Measurements from ENCODE around the gene GDF11. TPM values are rescaled to one million over a fixed set of nuclear protein-coding genes. Genes with fewer than 3 reads are reported as not detected.

Gene GDF11
- total RNA-seq, 1 experiment from 2014 or later = 31.8 TPM

- H3K14ac ChIP-seq (ENCODE audit: insufficient read depth, low read length) = no peak overlapping the region
- H4K8ac ChIP-seq (replicated peaks; ENCODE audit: insufficient read length, low read depth, low read length) = no peak overlapping the region
- H3K4me1 ChIP-seq (ENCODE audit: insufficient read depth, low read length) = no peaks in the 10 kb centered on the region
- DNase-seq = no peak
- Mint-ChIP-seq H3K27ac (no peak overlapping the region; a peak in 1 of 7 replicates), H3K36me3 (ENCODE audit: insufficient read depth in 1 of 3, low read depth in 3 of 3) (peaks cover 21 to 48% (median 43%) of the 10 kb centered on the region in 3 experiments), H3K4me1 (no peaks in the 10 kb centered on the region), H3K9me3 (no peaks in the 10 kb centered on the region), H3K4me3 (no peak overlapping the region), H3K27me3 (ENCODE audit: low read depth) (no peaks in the 10 kb centered on the region)
- H3K27me3 ChIP-seq (ENCODE audit: insufficient read depth, low read length) = no peaks in the 10 kb centered on the region; the same call in 1 of the 2 replicates
- H2AFZ ChIP-seq (ENCODE audit: low read length) = no peak overlapping the region
- no peak overlapping the region for H3K27ac ChIP-seq (ENCODE audit: insufficient read length, low read depth, low read length)
- H3K79me1 ChIP-seq (ENCODE audit: insufficient read depth, low read depth, low read length, poor library complexity, severe bottlenecking) = no peaks in the 10 kb centered on the region
- H3K23me2 ChIP-seq (ENCODE audit: insufficient read length, low read depth, low read length, poor library complexity, severe bottlenecking) = no peaks in the 10 kb centered on the region
- H3K18ac ChIP-seq (ENCODE audit: insufficient read length, low read depth, low read length) = no peak overlapping the region
- no peak overlapping the region for H3K23ac ChIP-seq (ENCODE audit: insufficient read length, low read depth, low read length)
- H3K9me3 ChIP-seq (ENCODE audit: control insufficient read depth, low read depth, low read length) = no peaks in the 10 kb centered on the region
- H3K4me2 ChIP-seq (ENCODE audit: insufficient read depth, insufficient read length, low read length) = no peak overlapping the region
- TF ChIP-seq, protein P1, sequence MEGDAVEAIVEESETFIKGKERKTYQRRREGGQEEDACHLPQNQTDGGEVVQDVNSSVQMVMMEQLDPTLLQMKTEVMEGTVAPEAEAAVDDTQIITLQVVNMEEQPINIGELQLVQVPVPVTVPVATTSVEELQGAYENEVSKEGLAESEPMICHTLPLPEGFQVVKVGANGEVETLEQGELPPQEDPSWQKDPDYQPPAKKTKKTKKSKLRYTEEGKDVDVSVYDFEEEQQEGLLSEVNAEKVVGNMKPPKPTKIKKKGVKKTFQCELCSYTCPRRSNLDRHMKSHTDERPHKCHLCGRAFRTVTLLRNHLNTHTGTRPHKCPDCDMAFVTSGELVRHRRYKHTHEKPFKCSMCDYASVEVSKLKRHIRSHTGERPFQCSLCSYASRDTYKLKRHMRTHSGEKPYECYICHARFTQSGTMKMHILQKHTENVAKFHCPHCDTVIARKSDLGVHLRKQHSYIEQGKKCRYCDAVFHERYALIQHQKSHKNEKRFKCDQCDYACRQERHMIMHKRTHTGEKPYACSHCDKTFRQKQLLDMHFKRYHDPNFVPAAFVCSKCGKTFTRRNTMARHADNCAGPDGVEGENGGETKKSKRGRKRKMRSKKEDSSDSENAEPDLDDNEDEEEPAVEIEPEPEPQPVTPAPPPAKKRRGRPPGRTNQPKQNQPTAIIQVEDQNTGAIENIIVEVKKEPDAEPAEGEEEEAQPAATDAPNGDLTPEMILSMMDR (conservative IDR thresholded peaks at IDR 0.05) = no peak
- H4K91ac ChIP-seq (ENCODE audit: insufficient read length, low read depth, low read length) = no peak overlapping the region
- H2BK20ac ChIP-seq (ENCODE audit: low read depth, low read length, poor library complexity, severe bottlenecking) = no peak overlapping the region
- no peak overlapping the region for H3K4ac ChIP-seq (ENCODE audit: low read depth, low read length)
- H2BK120ac ChIP-seq (ENCODE audit: low read depth, low read length, poor library complexity, severe bottlenecking) = no peak overlapping the region
- no peak overlapping the region for H2BK12ac ChIP-seq (ENCODE audit: insufficient read length, low read depth, low read length)
- H2BK15ac ChIP-seq (ENCODE audit: low read depth, low read length) = no peak overlapping the region
- no peak overlapping the region for H3K56ac ChIP-seq (ENCODE audit: insufficient read length, low read depth, low read length)
- H3T11ph ChIP-seq (ENCODE audit: low read length) = no peak overlapping the region
- H2AK5ac ChIP-seq (ENCODE audit: insufficient read length, low read length) = no peak overlapping the region
- no peaks in the 10 kb centered on the region for H4K20me1 ChIP-seq (ENCODE audit: control insufficient read depth, insufficient read depth, insufficient read length)
- no peak overlapping the region for H3K9ac ChIP-seq (ENCODE audit: extremely low read depth, insufficient read length, low read length)
- WGBS (ENCODE audit: extremely low coverage, insufficient read length, low lambda C conversion rate) = no CpG with 5 or more reads among the region's 1 CpG
- H2BK5ac ChIP-seq (ENCODE audit: insufficient read length, low read length) = no peak overlapping the region
- H3K79me2 ChIP-seq (ENCODE audit: insufficient read depth, low read length) = no peaks in the 10 kb centered on the region
- no peak overlapping the region for H4K5ac ChIP-seq (ENCODE audit: insufficient read length, low read depth, low read length)
Observed at GRCh38 chr12:55698965-55699364, 44.0 kb upstream of the GDF11 start.
